NCI-H2107 treated with DMSO at 0.1 percent for 48 hours (cell line): Measurements from ENCODE around the gene HLA-DMB.

Source experiments
- DNase-seq: peaks from one replicate; lab custom pipeline; 2025; ENCODE audit not compliant: unreplicated experiment; lab: John Stamatoyannopoulos, UW

Gene HLA-DMB

GRCh38 chr6:32971581-32972352, 30.9 kb upstream of the HLA-DMB start:
- peak; percentile 95 for DNase-seq

GRCh38 chr6:32971242-32971580, 30.4 kb upstream of the HLA-DMB start:
- no peak for DNase-seq

- peak; percentile 34 for DNase-seq
Measured at GRCh38 chr6:32970413-32971241, 29.8 kb upstream of the HLA-DMB start.

DNA sequence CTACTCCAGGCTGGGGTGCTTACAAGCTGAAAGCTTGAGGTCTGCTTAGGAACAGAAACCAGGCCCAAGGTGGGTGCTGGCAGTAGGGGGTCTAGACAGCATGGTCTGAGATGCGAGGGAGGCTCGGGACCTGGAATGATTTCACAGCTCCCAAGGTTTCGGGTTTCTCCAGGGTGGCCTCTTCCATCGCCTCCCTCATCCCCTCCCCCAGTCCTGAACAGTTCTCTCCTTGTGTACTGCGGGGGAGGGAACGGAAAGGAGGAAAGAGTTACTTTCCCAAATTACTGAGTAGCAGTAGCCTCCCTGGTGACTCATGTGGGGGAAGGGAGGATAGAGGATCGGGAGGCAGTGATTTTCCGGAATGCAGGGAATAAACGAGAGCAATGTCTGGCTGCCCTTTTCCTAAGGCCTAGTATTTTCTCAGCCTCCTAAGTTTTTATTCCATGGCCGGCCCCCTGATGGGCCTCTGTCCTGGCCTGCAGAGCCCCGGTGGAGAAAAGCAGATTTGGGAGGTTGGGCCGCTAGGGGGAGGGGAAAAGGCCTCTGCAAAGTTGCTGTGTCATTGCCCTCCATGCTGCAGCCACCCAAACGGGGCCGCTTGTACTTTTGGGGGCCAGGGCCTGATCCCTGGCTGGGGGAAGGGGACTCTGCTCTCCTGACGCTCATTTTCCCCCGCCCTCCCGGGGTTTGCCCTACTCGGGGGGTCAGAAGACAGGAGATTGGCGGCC, 29.0 kb upstream of the HLA-DMB start:
- DNase-seq, result peak; percentile 54

GRCh38 chr6:32968867-32969684, 28.2 kb upstream of the HLA-DMB start:
- DNase-seq, result peak; percentile 54

- peak; percentile 61 for DNase-seq
Measured at GRCh38 chr6:32968093-32968866, 27.5 kb upstream of the HLA-DMB start, which contains the start of gene BRD2. TSS of gene BRD2 (plus strand) at chr6:32968594. CDS start at chr6:32972899, 4,305 bp downstream.

DNA sequence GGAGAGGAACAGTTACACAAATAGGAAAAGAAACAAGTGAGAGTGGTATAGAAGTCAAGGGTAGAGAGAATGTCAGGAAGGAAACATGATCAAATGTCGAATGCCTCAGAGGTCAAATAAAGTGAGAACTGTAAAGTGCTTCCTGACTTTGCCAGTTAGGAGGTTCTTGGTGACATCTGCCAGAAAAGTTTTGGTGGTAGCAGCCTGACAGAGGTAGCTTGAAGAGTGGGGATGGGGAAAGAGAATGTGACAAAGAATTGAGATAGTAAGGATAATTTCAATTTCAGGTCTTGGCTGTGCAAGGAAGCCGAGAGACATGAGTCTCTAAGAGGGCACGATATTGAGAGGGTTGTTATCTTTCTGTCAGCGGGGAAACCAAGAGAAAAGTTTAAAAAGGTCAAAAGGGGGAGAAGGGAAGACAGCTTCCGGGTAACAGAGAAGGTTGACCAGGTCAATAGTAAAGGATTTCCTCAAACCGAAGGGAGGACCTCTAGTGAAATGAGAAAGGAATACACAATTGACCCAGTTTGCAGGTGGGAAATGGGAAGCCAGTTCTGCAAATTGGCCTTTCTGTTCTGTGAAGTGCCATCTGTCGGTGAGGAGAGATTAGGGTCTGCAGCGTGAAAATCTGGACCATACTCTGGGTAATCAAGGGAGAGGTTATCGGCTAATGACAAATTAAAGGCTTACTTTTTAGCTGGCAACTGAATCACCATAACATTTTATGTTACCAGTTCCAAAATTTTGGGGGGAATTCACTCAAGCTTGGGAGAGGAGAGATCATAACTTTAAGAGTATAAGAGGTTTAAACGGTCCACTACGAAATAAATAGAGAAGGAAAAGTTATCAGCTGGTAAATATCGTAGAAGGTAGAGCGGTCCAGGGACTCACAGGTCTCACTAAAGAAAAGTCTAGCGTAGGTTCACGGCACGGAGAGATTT, 26.6 kb upstream of the HLA-DMB start:
- DNase-seq, result peak; percentile 21

- no peak for DNase-seq
Measured at GRCh38 chr6:32964776-32965175, 23.9 kb upstream of the HLA-DMB start.

- DNase-seq, result no peak
Measured at GRCh38 chr6:32963866-32964265, 23.0 kb upstream of the HLA-DMB start.

GRCh38 chr6:32962213-32962826, 21.5 kb upstream of the HLA-DMB start:
- DNase-seq, result no peak

DNA sequence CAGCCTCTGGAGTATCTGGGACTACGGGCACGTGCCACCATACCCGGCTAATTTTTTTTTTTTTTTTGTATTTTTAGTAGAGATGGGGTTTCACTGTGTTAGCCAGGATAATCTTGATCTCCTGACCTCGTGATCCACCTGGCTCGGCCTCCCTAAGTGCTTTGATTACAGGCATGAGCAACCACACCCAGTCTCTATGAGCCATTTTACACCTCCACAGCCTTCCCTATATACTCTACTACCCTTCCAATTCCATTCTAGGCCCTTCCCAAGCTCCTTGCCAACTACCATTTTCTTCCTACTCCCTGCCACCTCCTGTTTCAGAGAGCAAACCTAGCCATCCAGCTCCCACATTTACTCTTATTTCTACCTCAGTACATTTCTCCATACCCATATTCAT, 19.7 kb upstream of the HLA-DMB start:
- no peak for DNase-seq

GRCh38 chr6:32956176-32956575, 15.3 kb upstream of the HLA-DMB start:
- no peak for DNase-seq

DNA sequence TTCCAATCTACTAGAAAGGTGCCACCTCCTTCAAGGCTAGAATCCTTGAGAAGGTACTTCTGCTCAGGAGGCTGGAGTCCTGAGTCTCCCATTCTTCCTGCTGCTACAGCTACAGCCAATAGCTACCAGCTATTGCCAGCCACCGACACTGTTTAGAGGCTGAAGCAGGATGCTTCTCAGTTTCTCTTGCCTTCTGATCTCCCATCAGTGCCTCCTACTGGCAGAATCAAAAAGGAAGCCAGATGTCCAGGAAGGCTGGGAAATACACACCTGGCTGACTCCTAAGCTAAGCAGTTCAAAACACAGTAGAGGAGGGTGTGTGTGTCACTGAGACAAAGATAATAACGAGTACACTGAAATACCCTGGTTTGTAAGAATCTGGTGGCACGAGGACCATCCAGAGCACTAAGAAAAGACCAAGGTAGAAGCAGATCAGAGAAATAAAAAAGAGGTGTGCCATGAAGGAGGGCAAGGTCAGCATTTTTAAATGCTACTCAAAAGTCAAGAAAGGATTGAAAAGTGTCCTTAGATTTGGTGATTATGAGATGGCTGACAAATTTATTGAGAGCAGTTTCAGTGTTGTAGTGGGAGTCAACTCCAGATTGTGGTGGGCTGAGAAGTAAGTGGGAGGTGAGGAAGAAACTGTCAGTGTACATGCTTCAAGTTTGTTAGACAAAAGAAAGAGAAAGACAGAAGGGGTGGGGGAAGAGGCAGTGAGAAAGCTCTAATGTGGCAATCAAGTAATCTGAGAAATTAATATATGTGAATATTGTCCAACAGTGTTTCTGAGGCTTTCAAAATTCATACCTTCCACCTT, 14.4 kb upstream of the HLA-DMB start:
- DNase-seq, result no peak

GRCh38 chr6:32954267-32954666, 13.4 kb upstream of the HLA-DMB start:
- DNase-seq, result no peak

DNA sequence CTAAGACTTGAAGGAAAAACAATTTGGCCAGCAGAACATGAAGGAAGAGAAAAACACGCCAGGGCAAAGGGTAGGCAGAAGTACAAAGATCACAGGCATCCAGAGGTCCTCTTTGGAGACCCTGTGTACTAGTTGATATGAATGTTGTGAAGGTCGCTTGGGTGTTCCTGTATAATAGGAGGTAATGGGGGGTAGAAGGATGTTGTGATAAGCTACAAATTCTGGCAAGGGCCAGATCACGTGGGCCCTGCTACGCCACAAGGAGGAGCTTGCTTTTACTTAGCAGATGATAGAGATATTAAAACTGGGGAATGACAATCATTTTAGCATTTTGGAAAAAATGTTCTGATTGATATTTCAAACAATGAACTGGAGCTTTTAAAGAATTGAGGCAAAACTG, 12.9 kb upstream of the HLA-DMB start:
- no peak for DNase-seq

DNA sequence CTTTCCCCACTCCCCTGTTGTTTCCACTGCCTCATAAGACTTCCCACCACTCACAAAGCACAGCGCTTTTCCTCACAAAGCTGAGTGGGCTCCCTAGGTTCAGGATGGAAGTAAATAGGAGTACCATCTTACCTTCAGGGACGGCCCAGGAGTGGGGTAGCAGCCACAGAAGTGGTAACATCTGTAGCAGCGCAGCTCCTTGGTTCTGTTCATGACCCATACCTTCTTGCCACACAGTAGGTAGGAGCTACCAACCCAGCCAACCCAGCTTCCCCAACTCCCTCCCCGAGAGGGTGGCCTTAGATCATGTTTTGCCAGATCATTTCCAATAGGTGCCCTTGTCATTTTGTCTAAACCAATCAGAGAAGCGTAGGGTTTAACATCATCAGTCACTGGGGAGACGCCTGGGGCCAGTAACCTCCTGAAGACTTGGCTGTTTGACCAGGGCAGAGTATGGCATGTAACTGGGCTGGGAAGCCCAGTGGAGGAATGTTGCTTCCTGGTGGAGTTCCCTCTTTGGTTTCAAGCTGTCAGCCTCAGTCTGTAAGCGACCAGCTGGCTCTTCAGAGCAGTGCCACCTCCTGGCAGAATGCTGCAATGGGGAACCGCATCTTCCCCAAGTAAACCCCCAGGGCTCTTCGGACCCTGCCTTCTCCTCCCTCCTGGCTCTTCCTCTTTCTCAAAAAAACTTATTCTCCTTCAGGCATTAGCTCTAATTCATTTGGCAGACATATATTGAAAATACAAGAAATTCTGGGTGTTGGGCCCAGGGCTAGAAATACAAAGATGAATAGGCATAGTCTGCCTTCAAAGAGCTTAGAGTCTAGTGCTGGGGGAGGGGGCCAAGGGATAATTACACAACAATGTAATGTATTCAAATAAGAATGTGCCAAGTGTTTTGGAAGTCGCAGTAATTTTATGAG, 12.2 kb upstream of the HLA-DMB start, which contains the start of gene HLA-DMA:
Gene HLA-DMA (minus strand): TSS at position 281 of the 923 bp plus-strand sequence. CDS start 61 bp downstream, at position 220.
- no peak for DNase-seq
